HG02840 (cell line): ENCODE measurements around the gene PANK1.
"Not testable (repeated sequence)": the region's sequence is repeated elsewhere in the genome, so short reads cannot be mapped to it uniquely, and the experiment has no call there.

Experiments used
- ATAC-seq: cut with Tn5 transposase; IDR thresholded peaks from one replicate; pipeline ENCODE4 v1.9.1; 2021; ENCODE audit warnings: mild to moderate bottlenecking, moderate library complexity, moderate number of reproducible peaks; ENCODE audit not compliant: unreplicated experiment, low FRiP score

Gene PANK1

GRCh38 chr10:89622151-89622550, 22.9 kb downstream of the PANK1 start:
- ATAC-seq: no peak

DNA sequence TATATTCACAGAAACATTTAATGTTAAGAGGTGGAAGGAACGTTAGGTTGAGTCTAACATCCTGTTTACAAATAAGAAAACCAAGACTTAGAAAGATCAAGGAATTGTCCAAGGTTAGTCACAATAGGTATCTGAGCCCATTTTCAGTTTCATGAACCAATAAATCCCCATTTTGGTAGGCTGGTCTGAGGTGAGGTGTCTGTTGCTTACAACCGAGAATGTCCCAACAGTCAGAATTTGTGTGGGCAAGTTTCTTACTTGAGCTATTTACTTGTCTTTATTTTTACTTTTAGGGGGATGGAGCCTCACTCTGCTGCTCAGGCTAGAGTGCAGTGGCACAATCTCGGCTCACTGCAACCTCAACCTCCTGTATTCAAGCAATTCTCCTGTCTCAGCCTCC, 23.6 kb downstream of the PANK1 start:
- no peak for ATAC-seq

GRCh38 chr10:89620296-89620695, 24.7 kb downstream of the PANK1 start:
- ATAC-seq: not testable (repeated sequence)

DNA sequence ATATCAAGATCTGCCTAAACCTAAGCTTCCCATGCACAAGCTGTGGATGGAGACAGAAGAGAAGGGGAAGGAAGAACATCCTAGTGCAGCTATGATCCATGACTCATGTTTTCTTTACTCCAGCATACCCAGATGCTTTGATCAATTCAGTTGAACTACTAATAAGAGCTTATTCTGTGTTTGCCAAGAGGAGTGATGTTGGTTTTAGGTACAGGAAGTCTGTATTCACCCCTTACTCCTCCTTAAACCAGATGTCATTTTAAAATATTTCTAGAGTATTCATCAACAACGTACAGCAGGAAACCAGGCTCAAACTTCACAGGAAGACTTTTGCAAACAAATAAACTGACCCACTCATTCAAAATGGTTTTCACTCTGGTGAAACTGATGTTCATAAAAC, 29.2 kb downstream of the PANK1 start:
- no peak for ATAC-seq

DNA sequence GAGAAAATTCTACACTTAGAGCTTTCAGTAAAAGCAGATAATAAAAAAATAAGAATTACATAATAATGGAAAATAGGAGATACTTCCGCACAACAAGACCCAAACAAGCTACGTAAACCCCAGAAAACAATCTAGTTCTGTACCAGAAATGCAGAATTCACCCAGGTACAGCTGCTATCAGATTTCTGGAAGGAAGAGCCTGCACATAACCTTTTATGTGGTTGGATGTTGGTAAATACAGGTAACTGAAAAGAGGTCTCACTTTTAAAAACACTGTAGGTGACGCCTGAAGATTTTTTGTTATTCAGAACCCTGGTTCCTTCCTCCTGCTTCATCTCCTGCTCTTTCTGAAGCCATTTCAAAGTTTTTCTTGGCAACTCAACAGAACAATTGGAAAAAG, 29.9 kb downstream of the PANK1 start:
- ATAC-seq: no peak

DNA sequence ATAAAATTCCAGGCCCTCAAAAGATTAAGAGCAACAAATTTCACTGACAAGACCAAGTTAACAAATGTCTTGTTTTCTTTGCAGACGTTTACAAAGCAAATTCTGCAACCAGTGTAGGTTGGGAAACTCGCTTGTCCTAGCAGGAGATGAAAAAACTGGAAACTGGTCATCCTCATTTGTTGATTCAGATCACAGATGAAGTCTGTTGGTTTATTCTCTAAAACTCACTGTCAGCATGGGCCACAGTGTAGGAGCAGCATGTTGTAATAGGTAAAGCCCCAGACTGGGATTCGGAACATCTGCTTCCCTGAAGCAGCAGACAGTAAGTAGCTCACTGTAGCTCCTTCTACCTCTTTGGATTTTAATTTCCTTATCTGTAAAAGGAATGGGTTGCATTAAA, 31.5 kb downstream of the PANK1 start:
- ATAC-seq: no peak

DNA sequence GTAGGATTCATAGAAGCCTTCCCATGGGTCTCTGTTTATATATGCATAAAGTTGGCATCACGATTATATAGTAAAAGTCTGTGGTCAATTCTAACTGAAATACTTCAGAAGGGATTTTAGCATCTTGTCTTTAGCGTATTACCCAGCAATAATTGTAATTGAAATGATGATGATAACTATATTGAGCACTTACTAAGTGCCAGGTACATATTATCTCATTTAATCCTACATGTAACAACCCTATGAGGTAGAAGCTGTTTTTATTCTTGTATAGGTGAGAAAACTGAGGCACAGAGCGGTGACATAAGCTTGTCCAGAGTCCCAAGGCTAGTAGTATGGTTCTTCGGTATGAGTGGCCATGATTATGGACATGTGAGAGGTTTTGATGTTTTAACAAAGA, 33.8 kb downstream of the PANK1 start:
- no peak for ATAC-seq

GRCh38 chr10:89609833-89610346, 35.2 kb downstream of the PANK1 start:
- no peak for ATAC-seq

GRCh38 chr10:89604200-89604599, 40.8 kb downstream of the PANK1 start:
- ATAC-seq: no peak

DNA sequence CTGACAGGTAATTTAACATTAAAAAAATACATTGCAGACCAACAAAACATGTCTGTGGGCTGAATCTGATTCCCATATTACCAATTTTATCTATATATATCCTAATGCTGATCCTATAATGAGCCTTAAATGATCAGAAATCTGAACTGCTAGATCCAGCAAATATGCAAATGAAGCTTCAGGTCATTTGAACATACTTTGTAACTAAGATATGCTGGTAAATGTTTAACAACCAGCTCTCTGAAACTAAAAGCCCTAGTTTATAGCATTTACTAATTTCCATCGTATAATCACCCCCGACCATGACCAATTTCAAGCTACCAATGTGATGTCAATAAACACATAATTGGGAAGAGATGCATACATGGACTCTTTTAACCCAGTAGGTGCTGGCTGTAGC, 42.1 kb downstream of the PANK1 start:
- ATAC-seq: no peak

- no peak for ATAC-seq
These were observed 43.2 kb downstream of the PANK1 start for GRCh38 chr10:89601728-89602361.

DNA sequence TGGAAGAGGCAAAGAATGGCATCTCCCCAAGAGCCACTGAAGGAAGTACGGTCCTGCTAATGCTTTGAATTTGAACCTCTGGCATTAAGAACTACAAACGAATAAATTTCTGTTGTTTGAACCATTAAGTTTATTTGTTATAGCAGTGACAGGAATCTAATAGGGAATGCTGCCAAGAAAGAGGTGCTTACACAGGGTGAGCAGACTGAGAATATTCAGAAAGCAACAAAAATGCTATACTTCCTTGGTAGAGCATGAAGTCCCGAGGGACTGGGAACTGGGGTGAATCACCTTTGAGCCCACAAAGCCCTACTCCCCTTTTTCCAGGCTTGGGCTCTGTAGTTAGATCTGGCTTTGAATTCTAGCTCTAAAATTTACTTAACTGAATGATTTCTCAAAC, 45.0 kb downstream of the PANK1 start:
- no peak for ATAC-seq

GRCh38 chr10:89593043-89593442, 52.0 kb downstream of the PANK1 start:
- ATAC-seq: no peak

DNA sequence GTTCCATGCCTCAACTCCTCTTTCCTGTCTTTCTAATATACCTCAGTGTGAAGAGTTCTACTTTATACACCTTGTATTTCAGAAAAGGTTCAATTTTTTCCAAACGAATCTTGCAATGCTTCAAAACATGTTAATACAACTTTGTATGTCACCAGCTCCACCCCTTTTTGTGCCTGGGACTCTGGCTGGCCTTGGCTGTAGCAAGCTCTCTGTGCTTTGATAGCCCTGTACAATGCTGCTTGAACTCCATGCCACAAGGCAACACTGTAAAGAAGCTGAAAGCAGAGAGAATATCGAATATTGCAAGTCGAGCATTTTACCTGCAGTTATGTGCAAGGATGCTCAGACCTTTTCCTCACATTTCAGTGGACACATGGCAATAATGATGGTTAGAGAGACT, 52.5 kb downstream of the PANK1 start:
- no peak for ATAC-seq

- ATAC-seq: no peak
These were observed 53.2 kb downstream of the PANK1 start for GRCh38 chr10:89591796-89592271.

DNA sequence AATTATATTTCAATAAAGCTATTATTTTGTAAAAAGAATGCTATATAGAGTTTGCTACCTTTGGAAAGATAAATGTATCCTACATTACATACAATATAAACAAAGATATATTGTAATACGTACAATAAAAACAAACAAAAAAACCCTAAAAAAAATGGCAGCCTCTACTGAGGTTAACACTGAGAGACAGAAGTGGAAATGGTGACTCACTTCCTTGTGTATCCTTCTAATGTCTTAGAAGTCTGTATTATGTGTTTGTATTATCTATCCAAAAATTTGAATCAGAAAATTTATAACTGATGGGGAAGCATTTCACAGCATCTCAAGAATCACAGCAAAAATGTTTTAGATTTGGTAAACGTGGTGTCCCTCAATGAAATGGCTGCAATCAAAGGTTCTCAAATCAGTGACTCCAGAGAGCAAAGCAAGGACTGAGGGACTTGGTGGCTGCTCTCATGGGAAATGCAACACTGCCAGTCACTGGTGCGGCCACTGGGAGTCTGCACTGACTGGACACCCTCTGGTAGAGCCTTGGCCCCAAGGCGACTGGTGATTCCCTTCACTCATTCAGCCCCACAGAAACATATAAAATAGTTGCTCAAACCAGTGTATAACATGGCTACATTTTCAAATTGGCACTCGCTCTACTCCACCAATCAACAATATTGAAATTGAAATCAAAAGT, 53.8 kb downstream of the PANK1 start:
- no peak for ATAC-seq

DNA sequence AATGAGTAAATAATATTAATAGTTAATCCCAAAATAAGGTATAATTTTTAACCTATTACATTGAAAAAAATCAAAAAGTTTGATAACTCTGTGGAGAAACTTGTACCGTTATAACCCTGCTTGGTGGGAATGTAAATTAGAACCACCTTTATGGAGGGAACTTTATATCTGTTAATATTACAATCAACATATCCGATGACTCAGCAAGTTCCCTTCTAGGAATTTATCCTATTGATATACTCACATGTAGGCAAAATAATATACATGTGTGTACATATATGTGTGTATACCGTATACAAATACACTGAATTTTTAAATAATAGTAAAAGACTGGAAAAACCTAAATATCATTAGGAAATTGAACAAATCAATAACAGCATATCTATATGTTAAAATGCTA, 54.7 kb downstream of the PANK1 start:
- ATAC-seq: no peak

- no peak for ATAC-seq
These were observed 55.8 kb downstream of the PANK1 start for GRCh38 chr10:89589101-89589720.

- ATAC-seq: no peak
These were observed 56.4 kb downstream of the PANK1 start for GRCh38 chr10:89588671-89589070.

DNA sequence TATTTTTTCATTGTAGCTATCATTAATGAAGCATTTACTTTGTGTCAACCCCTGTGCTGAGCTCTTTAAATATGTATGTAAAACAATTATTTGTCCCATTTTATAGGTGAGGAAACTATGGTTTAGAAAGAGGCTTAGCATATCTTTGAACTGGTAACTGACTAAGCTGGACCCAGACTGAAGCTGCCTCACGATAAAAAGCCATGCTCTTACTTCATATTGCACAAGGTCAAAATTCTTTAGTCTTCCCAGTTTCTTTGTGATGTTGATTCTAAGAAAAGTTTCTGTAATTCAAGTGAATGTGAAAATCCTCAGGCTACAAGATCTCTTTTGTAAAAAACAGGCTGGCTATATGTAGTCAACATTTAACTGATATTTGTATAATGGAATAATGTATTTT, 63.0 kb downstream of the PANK1 start:
- no peak for ATAC-seq

- ATAC-seq: no peak
These were observed 64.8 kb downstream of the PANK1 start for GRCh38 chr10:89580243-89580642.

DNA sequence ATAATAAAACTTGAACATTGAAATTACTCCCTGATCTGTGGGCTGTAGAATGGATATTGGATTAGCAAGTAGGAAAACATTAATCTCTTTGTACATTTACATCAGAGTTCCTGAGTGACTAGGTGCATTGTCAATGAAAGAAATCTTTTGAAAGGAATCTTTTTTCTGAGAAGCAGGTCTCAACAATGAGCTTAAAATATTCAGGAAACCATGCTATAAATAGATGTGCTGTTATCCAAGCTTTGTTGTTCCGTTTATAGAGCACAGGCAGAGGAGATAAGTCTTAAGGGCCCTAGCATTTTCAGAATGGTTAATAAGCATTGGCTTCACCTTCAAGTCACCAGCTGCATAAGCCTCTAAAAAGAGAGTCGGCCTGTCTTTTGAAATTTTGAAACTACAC, 68.3 kb downstream of the PANK1 start:
- ATAC-seq: no peak
